Smooth muscle cell (in vitro differentiated cells): ENCODE results near the gene MGAT3. TPM values are rescaled to one million over a fixed set of nuclear protein-coding genes. Genes with fewer than 3 reads are reported as not detected.

Experiments used
- DNase-seq: peaks from one replicate; lab custom pipeline; 2025; ENCODE audit not compliant: unreplicated experiment; lab: John Stamatoyannopoulos, UW
- H2AFZ ChIP-seq: fragments of 200-600 bp; sonication (generic); 2 replicates; pipeline ENCODE4 v1.6.0; 2016; ENCODE audit warnings: antibody characterized with exemption, low read depth, mild to moderate bottlenecking
- H3F3A ChIP-seq: fragments of 200-600 bp; sonication (generic); 2 replicates; pipeline ENCODE4 v1.6.0; 2017; ENCODE audit warnings: antibody characterized with exemption, low read depth
- H3K27ac ChIP-seq: fragments of 200-600 bp; sonication (generic); 2 replicates; pipeline ENCODE4 v1.5.1; 2016; ENCODE audit warnings: low read depth, mild to moderate bottlenecking
- H3K27me3 ChIP-seq: fragments of 200-600 bp; sonication (generic); 2 replicates; pipeline ENCODE4 v1.6.1; 2016; ENCODE audit warnings: low read depth, mild to moderate bottlenecking
- H3K36me3 ChIP-seq: fragments of 200-600 bp; sonication (generic); 2 replicates; pipeline ENCODE4 v1.5.1; 2016; ENCODE audit warnings: low read depth
- H3K4me1 ChIP-seq: fragments of 200-600 bp; sonication (generic); 2 replicates; pipeline ENCODE4 v1.5.1; 2016; ENCODE audit warnings: low read depth
- H3K4me2 ChIP-seq: fragments of 200-600 bp; sonication (generic); 2 replicates; pipeline ENCODE4 v1.6.0; 2016; ENCODE audit warnings: mild to moderate bottlenecking
- H3K4me3 ChIP-seq: fragments of 200-600 bp; sonication (generic); 2 replicates; pipeline ENCODE4 v1.5.1; 2016; ENCODE audit warnings: mild to moderate bottlenecking
- H3K79me2 ChIP-seq: fragments of 200-600 bp; sonication (generic); 2 replicates; pipeline ENCODE4 v1.6.0; 2016; ENCODE audit warnings: low read depth, mild to moderate bottlenecking
- H3K9ac ChIP-seq: fragments of 200-600 bp; sonication (generic); 2 replicates; pipeline ENCODE4 v1.6.0; 2016; ENCODE audit warnings: low read depth
- H3K9me3 ChIP-seq: fragments of 200-600 bp; sonication (generic); replicated peaks from 2 replicates; pipeline ENCODE4 v1.5.1; 2016; ENCODE audit warnings: low read depth
- H4K20me1 ChIP-seq: fragments of 200-600 bp; sonication (generic); 2 replicates; pipeline ENCODE4 v1.6.0; 2016; ENCODE audit warnings: low read depth
- CTCF ChIP-seq: fragments of 200-600 bp; sonication (generic); IDR thresholded peaks from 2 replicates; pipeline ENCODE4 v1.5.1; 2017; ENCODE audit warnings: borderline replicate concordance, mild to moderate bottlenecking, antibody characterized with exemption; ENCODE audit not compliant: insufficient read depth, poor library complexity, severe bottlenecking
- WGBS: methylation state at CpG from one replicate; pipeline ENCODE4 v1.1.7; 2016; ENCODE audit warnings: low lambda C conversion rate; 5-methylcytosine and 5-hydroxymethylcytosine counted together
- polyA plus RNA-seq: library from polyadenylated mRNA; unstranded; fragments of >200 nt; fragmentation: Nextera tagmentation; extraction: Ambion mirVana; gene quantifications from 2 replicates; pipeline ENCODE4 v1.2.1, GENCODE V29; 2016
- total RNA-seq: library from RNA; depleted of rRNA; stranded (reverse); fragments of >200 nt; gene quantifications from 2 replicates; pipeline ENCODE4 v1.2.3, GENCODE V29; 2014

Gene MGAT3
- total and polyA plus RNA-seq, 2 experiments from 2014 or later = 3.9 to 7.8 TPM

- no peaks in the 10 kb centered on the region for H3K9me3 ChIP-seq
- no peak overlapping the region for H2AFZ ChIP-seq
- no peak overlapping the region for H3K27ac ChIP-seq
- peaks cover 23% of the 10 kb centered on the region for H3F3A ChIP-seq
- H3K36me3 ChIP-seq = no peaks in the 10 kb centered on the region
- no peaks in the 10 kb centered on the region for H3K79me2 ChIP-seq
- no peaks in the 10 kb centered on the region for H3K27me3 ChIP-seq
- peaks cover 79% of the 10 kb centered on the region for H4K20me1 ChIP-seq
- no peak for DNase-seq
- no peak overlapping the region for H3K9ac ChIP-seq
- no peak for TF ChIP-seq CTCF
- H3K4me3 ChIP-seq = no peak overlapping the region
- 60% methylated on average over 26 of the region's 26 CpGs for WGBS
- peak overlapping the region; percentile 63 for H3K4me2 ChIP-seq
- H3K4me1 ChIP-seq = peaks cover 49% of the 10 kb centered on the region
Measured at GRCh38 chr22:39469681-39470450, 13.1 kb downstream of the MGAT3 start.

GRCh38 chr22:39470451-39471291 is 13.9 kb downstream of the MGAT3 start:
- no peak overlapping the region for H3K9ac ChIP-seq
- peak overlapping the region; percentile 40 for H3K27ac ChIP-seq
- H4K20me1 ChIP-seq = peaks cover 81% of the 10 kb centered on the region
- no peak for DNase-seq
- H3K27me3 ChIP-seq = no peaks in the 10 kb centered on the region
- no peak overlapping the region for H2AFZ ChIP-seq
- H3K79me2 ChIP-seq = no peaks in the 10 kb centered on the region
- peak overlapping the region; percentile 63 for H3K4me2 ChIP-seq
- 16% methylated on average over 16 of the region's 16 CpGs for WGBS
- no peaks in the 10 kb centered on the region for H3K9me3 ChIP-seq
- TF ChIP-seq CTCF = no peak
- H3K36me3 ChIP-seq = no peaks in the 10 kb centered on the region
- H3K4me1 ChIP-seq = peaks cover 51% of the 10 kb centered on the region
- peaks cover 24% of the 10 kb centered on the region for H3F3A ChIP-seq
- no peak overlapping the region for H3K4me3 ChIP-seq

GRCh38 chr22:39471381-39472141 is 14.7 kb downstream of the MGAT3 start:
- Histone ChIP-seq H4K20me1 (peaks cover 84% of the 10 kb centered on the region), H3K27ac (peak overlapping the region; percentile 53), H3K4me2 (peak overlapping the region; percentile 63), H3F3A (peaks cover 24% of the 10 kb centered on the region), H3K9me3 (no peaks in the 10 kb centered on the region), H3K27me3 (no peaks in the 10 kb centered on the region), H3K4me1 (peaks cover 51% of the 10 kb centered on the region), H2AFZ (no peak overlapping the region), H3K9ac (no peak overlapping the region), H3K36me3 (no peaks in the 10 kb centered on the region), H3K79me2 (no peaks in the 10 kb centered on the region), H3K4me3 (no peak overlapping the region)
- 29% methylated on average over 13 of the region's 13 CpGs for WGBS
- DNase-seq = no peak
- no peak for TF ChIP-seq CTCF
